Tibial nerve (tissue), 4 donors: ENCODE data around the gene RPS24.

Experiments used
- CTCF ChIP-seq, 5 experiments: fragments of 200-600 bp in 3 of 5; fragments of 450-650 bp in 2 of 5; sonication (generic) in 3 of 5; IDR thresholded peaks; one replicate each; pipeline ENCODE4 v1.5.1; 2016 to 2019; ENCODE audit warnings: antibody characterized with exemption in 5 of 5, mild to moderate bottlenecking in 3 of 5, moderate library complexity in 2 of 5
- EP300 ChIP-seq, 2 donors: sonication (generic); formaldehyde crosslinking; IDR thresholded peaks; one replicate each; pipeline ENCODE4 v1.6.1; 2017; ENCODE audit warnings: antibody characterized with exemption in 2 of 2, mild to moderate bottlenecking in 1 of 2
- POLR2A ChIP-seq, 2 donors: fragments of 450-650 bp; IDR thresholded peaks; one replicate each; pipeline ENCODE4 v1.6.1; 2017; ENCODE audit warnings: antibody characterized with exemption in 2 of 2, mild to moderate bottlenecking in 2 of 2, moderate library complexity in 2 of 2

GRCh38 chr10:78062296-78062695, 28.6 kb downstream of the RPS24 start:
- TF ChIP-seq CTCF (IDR thresholded peaks at IDR 0.05) = no peak
- no peak for TF ChIP-seq EP300 (IDR thresholded peaks at IDR 0.05)
- TF ChIP-seq POLR2A (IDR thresholded peaks at IDR 0.05) = no peak
